Heart right ventricle (tissue), 16 donors: ENCODE measurements around the gene ALKAL2. TPM values are rescaled to one million over a fixed set of nuclear protein-coding genes. Genes with fewer than 3 reads are reported as not detected.
"Not testable (repeated sequence)": the region's sequence is repeated elsewhere in the genome, so short reads cannot be mapped to it uniquely, and the experiment has no call there.

Source experiments
- ATAC-seq, 8 donors: fragments of 200-7000 bp; cut with Tn5 transposase; one replicate each; pipeline ENCODE4 v1.9.1; 2020; ENCODE audit warnings: mild to moderate bottlenecking in 8 of 8, moderate library complexity in 8 of 8, moderate number of reproducible peaks in 1 of 8
- DNase-seq, 2 donors: peaks; one replicate each; pipeline ENCODE4 v3.0.0-alpha.2; 2020
- H3K27ac ChIP-seq, 10 donors: fragments of 200-600 bp; sonication (generic) in 2 of 10; one replicate each; pipeline versions ENCODE4 v1.5.0 to v1.8.0; 2020 to 2022; ENCODE audit warnings: mild to moderate bottlenecking in 3 of 10
- H3K27me3 ChIP-seq, 7 donors: fragments of 200-600 bp; one replicate each; pipeline ENCODE4 v1.8.0; 2021 to 2022; ENCODE audit warnings: mild to moderate bottlenecking in 2 of 7
- H3K36me3 ChIP-seq, 9 donors: fragments of 200-600 bp; sonication (generic) in 1 of 9; one replicate each; pipeline versions ENCODE4 v1.5.0 to v1.8.0; 2020 to 2022; ENCODE audit warnings: mild to moderate bottlenecking in 2 of 9
- H3K4me1 ChIP-seq, 9 donors: fragments of 200-600 bp; sonication (generic) in 1 of 9; one replicate each; pipeline versions ENCODE4 v1.5.0 to v1.8.0; 2020 to 2022; ENCODE audit warnings: mild to moderate bottlenecking in 4 of 9
- H3K4me3 ChIP-seq, 10 donors: fragments of 200-600 bp; sonication (generic) in 2 of 10; one replicate each; pipeline versions ENCODE4 v1.5.0 to v1.8.0; 2020 to 2022; ENCODE audit warnings: mild to moderate bottlenecking in 7 of 10, moderate library complexity in 2 of 10
- H3K9me3 ChIP-seq, 11 donors: fragments of 200-600 bp in 10 of 11; sonication (generic) in 2 of 11; one replicate each; pipeline versions ENCODE4 v1.5.0 to v1.8.0; 2013 to 2022; ENCODE audit warnings: mild to moderate bottlenecking in 2 of 11, control low read depth in 1 of 11, moderate library complexity in 1 of 11
- WGBS, 2 donors: extraction: QIAGEN DNeasy Blood & Tissue Kit; methylation state at CpG; one replicate each; pipeline ENCODE4 v1.1.7; 2013; ENCODE audit warnings: inconsistent platforms in 1 of 2; 5-methylcytosine and 5-hydroxymethylcytosine counted together
- intact Hi-C, 10 donors: fragments of 100-400 bp; cut with DNase I; formaldehyde crosslinking; loops; one replicate each; pipeline versions ENCODE4 v1.11.1 to v1.14.2; 2022
- polyA plus RNA-seq, 2 donors: library from polyadenylated mRNA; stranded (reverse); fragments of 200-250 nt; gene quantifications; one replicate each; pipeline ENCODE4 v1.2.3, GENCODE V29; 2013
- total RNA-seq, 10 donors: library from RNA; stranded (reverse); fragmentation: NEBNext Ultra II Directional in 3 of 10; extraction: Animal tissue kit (Norgen Biotek cat#: 25700) in 3 of 10; gene quantifications; one replicate each; pipeline versions ENCODE4 v1.2.1 to v1.2.4, GENCODE V29; 2021 to 2023
- TF ChIP-seq, protein P1 (sequence below), 9 donors: fragments of 200-600 bp; sonication (generic) in 2 of 9; IDR thresholded peaks; one replicate each; pipeline versions ENCODE4 v1.5.0 to v1.8.0; 2021 to 2022; ENCODE audit warnings: antibody characterized with exemption in 9 of 9, mild to moderate bottlenecking in 5 of 9, moderate library complexity in 1 of 9
- donor health status: Arrhythmogenic right ventricular cardiomyopathy.
- donor health status: ischemic (EF 13 %, LVEDD 7.1; RV severe dilation, severe dysfunction).
- donor health status: healthy with polysubstance abuse.
- donor health status: DM: no; HTN: yes; CAD: no.
- donor health status: DM: no; HTN: no; CAD: no.
- donor health status: ischemic (EF 25% LVEDD 6.9; RV normal size, moderate dysfunction).
- donor health status: ischemic (EF 25% LVEDD 5.7; RV mildly dilated, moderate dysfunction).
- donor health status: healthy.
- donor health status: DM: yes; HTN: yes; CAD: no.
- donor health status: Ischemic cardiomyopathy.
- donor health status: ischemic (EF 35%, LVEDD 5.7; RV mildly dilated, moderate dysfunction).
- donor health status: nonischemic (EF 11% LVEDD 7.7; RV severe dilation, severe dysfunction).
- donor health status: DM: yes; HTN: yes; CAD: no.
- donor health status: PGD.
- donor health status: ischemic (EF 29% LVEDD 5.4; RV normal size, mild dysfunction).
- donor health status: nonischemic (EF 23%, LVEDD 6.1; RV moderate dilation, normal function).

The ALKAL2 gene
- total and polyA plus RNA-seq, 12 donors = 0.23 to 7.9 (median 1.3) TPM; not detected in 1

DNA sequence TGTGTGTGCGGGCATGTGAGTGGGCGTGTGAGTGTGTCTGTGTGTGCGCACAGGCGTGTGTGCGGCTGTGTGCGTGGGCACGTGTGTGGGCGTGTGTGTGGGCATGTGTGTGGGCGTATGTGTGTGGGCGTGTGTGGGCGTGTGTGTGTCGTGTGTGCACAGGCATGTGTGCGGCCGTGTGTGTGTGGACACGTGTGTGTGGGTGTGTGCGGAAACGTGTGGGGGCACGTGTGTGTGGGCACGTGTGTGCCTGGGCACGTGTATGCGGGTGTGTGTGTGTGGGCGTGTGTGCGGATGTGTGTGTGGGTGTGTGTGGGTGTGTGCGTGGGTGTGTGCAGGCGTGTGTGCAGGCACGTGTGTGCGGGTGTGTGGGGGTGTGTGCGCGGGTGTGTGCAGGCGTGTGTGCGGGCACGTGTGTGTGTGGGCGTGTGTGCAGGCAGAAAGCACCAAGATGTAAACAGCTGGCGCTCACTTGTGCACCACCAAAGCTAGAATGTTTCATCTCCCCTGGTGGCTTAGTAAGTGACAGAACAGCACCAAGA lies 31.2 kb upstream of the ALKAL2 start:
- no peak overlapping the region for H3K4me3 ChIP-seq
- peaks cover 0 to 5% (median 0%) of the 10 kb centered on the region in 9 donors for H3K4me1 ChIP-seq
- H3K9me3 ChIP-seq = no peaks in the 10 kb centered on the region
- peaks cover 0 to 18% (median 0%) of the 10 kb centered on the region in 7 donors for H3K27me3 ChIP-seq
- H3K27ac ChIP-seq = no peak overlapping the region
- no peak for DNase-seq
- TF ChIP-seq, protein P1, sequence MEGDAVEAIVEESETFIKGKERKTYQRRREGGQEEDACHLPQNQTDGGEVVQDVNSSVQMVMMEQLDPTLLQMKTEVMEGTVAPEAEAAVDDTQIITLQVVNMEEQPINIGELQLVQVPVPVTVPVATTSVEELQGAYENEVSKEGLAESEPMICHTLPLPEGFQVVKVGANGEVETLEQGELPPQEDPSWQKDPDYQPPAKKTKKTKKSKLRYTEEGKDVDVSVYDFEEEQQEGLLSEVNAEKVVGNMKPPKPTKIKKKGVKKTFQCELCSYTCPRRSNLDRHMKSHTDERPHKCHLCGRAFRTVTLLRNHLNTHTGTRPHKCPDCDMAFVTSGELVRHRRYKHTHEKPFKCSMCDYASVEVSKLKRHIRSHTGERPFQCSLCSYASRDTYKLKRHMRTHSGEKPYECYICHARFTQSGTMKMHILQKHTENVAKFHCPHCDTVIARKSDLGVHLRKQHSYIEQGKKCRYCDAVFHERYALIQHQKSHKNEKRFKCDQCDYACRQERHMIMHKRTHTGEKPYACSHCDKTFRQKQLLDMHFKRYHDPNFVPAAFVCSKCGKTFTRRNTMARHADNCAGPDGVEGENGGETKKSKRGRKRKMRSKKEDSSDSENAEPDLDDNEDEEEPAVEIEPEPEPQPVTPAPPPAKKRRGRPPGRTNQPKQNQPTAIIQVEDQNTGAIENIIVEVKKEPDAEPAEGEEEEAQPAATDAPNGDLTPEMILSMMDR (IDR thresholded peaks at IDR 0.05) = no peak
- H3K36me3 ChIP-seq = no peaks in the 10 kb centered on the region
- 91 to 94% methylated on average over 33 to 34 of the region's 34 CpGs for WGBS, 2 donors
- ATAC-seq = no peak
- intact Hi-C loops = no loop called here

DNA sequence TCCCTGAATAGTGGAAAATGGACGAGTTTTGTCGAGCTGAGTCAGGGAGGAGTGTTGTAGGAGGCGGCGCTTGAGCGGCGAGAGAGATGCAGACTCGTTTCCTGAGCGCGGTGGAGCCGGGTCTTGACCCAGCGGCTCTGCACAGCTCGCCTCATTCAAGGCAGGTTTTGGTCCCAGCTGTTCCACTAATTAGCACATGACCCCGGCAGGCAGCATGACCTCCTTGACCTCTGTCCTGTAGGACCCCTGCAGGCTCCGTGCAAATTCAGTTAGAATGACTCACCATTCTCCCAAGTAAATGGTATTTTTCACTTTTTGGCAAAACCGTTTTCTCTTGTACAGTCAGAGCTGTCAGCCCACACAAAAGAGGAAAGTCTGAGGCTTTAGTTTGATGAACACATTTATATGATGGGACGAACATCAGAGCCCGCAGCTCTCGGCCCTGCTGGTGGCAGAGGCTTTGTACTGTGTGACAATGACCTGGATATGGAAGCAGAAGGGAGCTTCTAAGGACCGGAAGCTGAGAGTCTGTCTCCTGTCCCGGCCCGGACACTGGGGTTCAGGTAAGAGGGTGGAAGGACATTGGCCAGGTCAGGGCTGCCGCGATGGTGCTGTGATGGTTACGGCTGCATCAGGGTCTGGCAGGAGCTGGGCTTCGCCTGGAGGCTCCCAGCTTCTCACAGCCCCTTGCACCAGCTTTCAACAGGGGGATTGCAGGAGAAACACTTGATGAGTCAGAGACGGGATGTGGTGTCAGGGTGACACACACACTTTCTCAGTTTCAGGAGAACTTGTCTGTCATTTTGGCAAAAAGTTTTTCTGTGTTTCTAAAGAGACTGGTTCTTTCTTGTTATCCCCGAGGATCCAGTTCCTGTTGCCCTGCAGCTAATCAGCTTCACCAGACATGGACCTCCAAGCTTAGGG lies 29.9 kb upstream of the ALKAL2 start:
- Histone ChIP-seq H3K36me3 (no peaks in the 10 kb centered on the region), H3K27me3 (peaks cover 0 to 28% (median 0%) of the 10 kb centered on the region in 7 donors), H3K4me1 (peaks cover 0 to 5% (median 0%) of the 10 kb centered on the region in 9 donors), H3K4me3 (peak overlapping the region in 1 of 10 donors; percentile 16), H3K9me3 (no peaks in the 10 kb centered on the region), H3K27ac (peak overlapping the region in 1 of 10 donors; percentile 48)
- DNase-seq = no peak
- TF ChIP-seq, protein P1 (IDR thresholded peaks at IDR 0.05) = no peak
- intact Hi-C loops = no loop called here
- ATAC-seq = no peak
- WGBS, 2 donors = 62 to 64% methylated on average over 27 of the region's 27 CpGs

DNA sequence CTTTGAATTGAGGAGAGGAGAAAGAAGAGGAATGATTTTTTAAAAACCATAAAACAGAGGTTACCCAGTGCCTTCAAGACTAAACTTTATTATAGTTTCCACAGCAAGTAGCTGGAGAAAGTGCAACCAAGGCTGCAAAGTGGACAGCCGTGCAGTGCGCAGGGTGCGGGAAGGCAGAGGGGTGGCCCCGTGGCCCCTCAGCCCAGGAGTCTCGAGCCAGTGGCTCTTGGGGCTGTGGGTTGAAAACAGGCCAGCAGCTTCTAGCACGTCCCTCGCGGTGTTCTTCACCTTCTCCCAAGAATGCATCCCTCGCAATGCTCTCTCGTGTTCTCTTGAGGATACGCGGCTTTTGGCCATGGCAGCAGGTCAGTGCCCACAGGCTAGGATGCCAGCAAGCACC lies 28.5 kb upstream of the ALKAL2 start:
- H3K27me3 ChIP-seq = peaks cover 0 to 40% (median 0%) of the 10 kb centered on the region in 7 donors
- DNase-seq (no peak), ATAC-seq (no peak)
- TF ChIP-seq, protein P1 (IDR thresholded peaks at IDR 0.05) = no peak
- 91 to 93% methylated on average over 12 of the region's 12 CpGs for WGBS, 2 donors
- intact Hi-C loops = no loop called here
- no peaks in the 10 kb centered on the region for H3K36me3 ChIP-seq
- H3K4me3 ChIP-seq = no peak overlapping the region
- H3K9me3 ChIP-seq = no peaks in the 10 kb centered on the region
- peaks cover 0 to 5% (median 0%) of the 10 kb centered on the region in 9 donors for H3K4me1 ChIP-seq
- H3K27ac ChIP-seq = no peak overlapping the region

DNA sequence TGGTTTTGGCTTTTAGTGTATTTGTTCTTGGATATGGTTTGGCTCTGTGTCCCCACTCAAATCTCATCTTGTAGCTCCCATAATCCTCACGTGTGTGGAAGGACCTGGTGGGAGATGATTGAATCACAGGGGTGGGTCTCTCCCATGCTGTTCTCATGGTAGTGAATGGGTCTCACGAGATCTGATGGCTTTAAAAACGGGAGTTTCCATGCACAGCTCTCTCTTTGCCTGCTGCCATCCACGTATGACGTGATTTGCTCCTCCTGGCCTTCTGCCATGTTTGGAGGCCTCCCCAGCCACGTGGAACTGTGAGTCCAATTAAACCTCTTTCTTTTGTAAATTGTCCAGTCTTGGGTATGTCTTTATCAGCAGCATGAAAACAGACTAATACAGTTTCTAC lies 28.0 kb upstream of the ALKAL2 start:
- peaks cover 0 to 44% (median 0%) of the 10 kb centered on the region in 7 donors for H3K27me3 ChIP-seq
- H3K27ac ChIP-seq, H3K4me1 ChIP-seq, H3K9me3 ChIP-seq, H3K36me3 ChIP-seq, ATAC-seq, H3K4me3 ChIP-seq, intact Hi-C loops, DNase-seq: not testable (repeated sequence)
- WGBS, 2 donors = 56 to 59% methylated on average over 6 of the region's 6 CpGs
